ENCODE data around the gene INPP5D. TPM values are rescaled to one million over a fixed set of nuclear protein-coding genes. Genes with fewer than 3 reads are reported as not detected.

The INPP5D gene
- total RNA-seq, 1 donor from 2014 or later, result 3.7 TPM

DNA sequence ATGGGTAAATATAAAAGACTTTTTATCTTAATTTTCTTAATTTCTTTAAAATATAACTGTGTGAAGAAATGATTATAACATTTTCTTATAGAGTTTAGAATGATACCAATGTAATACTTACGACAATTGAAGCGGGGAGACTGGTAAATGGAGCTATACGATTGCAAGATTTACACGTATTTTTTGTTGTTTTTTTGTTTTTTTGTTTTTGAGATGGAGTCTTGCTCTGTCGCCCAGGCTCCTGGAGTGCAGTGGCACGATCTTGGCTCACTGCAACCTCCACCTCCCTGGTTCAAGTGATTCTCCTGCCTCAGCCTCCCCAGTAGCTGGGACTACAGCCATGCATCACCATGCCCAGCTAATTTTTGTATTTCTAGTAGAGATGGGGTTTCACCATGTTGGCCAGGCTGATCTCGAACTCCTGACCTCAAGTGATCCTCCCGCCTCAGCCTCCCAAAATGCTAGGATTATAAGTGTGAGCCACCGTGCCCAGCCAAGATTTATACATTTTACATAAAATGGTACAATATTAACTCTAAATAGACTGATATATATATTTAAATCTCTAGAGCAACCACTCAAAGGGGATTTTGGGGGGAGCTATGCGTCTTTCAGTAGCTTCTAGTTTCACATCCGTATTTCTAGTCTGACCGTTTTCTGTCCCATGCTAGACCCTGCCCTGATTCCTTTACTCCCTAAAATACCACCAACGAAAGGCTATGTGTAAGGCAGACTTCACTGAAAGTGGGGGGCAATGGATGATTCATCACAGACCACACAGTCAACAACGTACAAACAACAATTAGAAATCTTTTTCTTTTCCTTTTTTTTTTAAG lies 163.1 kb downstream of the INPP5D start:
- TF ChIP-seq, protein P1, sequence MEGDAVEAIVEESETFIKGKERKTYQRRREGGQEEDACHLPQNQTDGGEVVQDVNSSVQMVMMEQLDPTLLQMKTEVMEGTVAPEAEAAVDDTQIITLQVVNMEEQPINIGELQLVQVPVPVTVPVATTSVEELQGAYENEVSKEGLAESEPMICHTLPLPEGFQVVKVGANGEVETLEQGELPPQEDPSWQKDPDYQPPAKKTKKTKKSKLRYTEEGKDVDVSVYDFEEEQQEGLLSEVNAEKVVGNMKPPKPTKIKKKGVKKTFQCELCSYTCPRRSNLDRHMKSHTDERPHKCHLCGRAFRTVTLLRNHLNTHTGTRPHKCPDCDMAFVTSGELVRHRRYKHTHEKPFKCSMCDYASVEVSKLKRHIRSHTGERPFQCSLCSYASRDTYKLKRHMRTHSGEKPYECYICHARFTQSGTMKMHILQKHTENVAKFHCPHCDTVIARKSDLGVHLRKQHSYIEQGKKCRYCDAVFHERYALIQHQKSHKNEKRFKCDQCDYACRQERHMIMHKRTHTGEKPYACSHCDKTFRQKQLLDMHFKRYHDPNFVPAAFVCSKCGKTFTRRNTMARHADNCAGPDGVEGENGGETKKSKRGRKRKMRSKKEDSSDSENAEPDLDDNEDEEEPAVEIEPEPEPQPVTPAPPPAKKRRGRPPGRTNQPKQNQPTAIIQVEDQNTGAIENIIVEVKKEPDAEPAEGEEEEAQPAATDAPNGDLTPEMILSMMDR (IDR thresholded peaks at IDR 0.05; ENCODE audit: insufficient read depth, low read length, poor library complexity, severe bottlenecking), result no peak
- Histone ChIP-seq H3K36me3 (ENCODE audit: control insufficient read depth, insufficient read depth, low read length) (no peaks in the 10 kb centered on the region), H3K27me3 (ENCODE audit: control insufficient read depth, insufficient read depth, low read length) (no peaks in the 10 kb centered on the region), H3K4me3 (ENCODE audit: low read depth, low read length) (no peak overlapping the region)
- no peak for DNase-seq (ENCODE audit: low read depth)

DNA sequence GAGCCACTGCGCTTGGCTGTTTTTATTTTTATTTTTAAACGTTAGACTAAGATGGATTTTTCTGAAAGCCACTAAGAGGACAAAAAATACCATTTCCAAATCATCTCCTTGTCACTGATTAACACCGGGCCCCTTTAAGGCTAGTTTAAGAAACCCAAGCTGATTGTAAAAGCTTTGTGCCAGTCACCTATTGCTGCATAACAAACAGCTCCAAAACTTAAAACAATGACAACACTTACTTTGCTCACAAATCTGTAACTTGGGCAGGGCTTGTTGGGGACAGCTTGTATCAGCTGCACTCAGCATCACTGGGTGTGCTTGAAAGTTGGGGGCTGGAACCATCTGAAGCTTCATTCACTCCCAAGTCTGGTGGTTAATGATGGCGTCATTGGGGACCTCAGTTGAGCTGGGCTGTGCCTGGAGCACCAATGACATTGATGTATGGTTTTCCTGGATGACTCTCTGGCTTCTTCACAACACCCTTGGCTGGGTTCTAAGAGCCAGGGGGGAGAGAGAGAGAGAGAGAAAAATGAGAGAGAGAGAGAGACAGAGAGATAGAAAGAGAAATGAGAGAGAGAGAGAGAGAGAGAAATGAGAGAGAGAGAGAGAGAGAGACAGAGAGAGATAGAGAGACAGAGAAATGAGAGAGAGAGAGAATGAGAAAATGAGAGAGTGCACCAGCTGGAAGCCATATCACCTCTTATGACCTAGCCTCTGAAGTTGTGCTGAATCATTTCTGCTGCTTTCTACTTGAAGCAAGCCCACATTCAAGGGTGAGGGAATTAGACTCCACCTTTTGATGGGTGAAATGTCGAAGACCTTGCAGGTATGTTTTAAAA lies 165.3 kb downstream of the INPP5D start:
- Histone ChIP-seq H3K27me3 (ENCODE audit: control insufficient read depth, insufficient read depth, low read length) (no peaks in the 10 kb centered on the region), H3K4me3 (ENCODE audit: low read depth, low read length) (no peak overlapping the region), H3K36me3 (ENCODE audit: control insufficient read depth, insufficient read depth, low read length) (no peaks in the 10 kb centered on the region)
- DNase-seq (ENCODE audit: low read depth), result no peak
- TF ChIP-seq, protein P1 (IDR thresholded peaks at IDR 0.05; ENCODE audit: insufficient read depth, low read length, poor library complexity, severe bottlenecking), result no peak

DNA sequence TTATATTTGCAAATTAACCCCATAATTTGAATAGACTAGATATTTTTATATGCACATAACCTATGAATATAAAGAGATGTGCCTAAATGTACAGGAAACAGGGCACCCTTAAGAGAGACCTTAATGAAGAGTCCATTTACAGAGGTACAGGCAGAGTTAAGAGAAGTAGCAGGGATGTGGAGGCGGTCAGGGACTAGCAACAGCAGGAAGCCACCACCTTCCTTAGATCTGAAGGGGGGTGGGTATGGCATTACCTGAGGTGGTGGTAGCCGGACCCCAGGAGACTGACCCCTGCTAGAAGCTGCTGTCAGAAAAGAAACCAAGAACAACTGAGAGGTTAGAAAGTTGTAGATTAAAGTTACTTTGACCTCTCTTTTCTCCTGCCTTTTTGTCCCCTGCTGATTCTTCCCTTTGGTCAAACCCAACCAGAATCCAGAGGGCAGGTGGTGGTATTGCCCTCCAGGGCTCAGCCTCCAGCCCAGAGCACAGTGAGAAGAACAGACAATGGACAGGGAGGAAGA lies 166.4 kb downstream of the INPP5D start:
- Histone ChIP-seq H3K36me3 (ENCODE audit: control insufficient read depth, insufficient read depth, low read length) (no peaks in the 10 kb centered on the region), H3K4me3 (ENCODE audit: low read depth, low read length) (no peak overlapping the region), H3K27me3 (ENCODE audit: control insufficient read depth, insufficient read depth, low read length) (no peaks in the 10 kb centered on the region)
- no peak for DNase-seq (ENCODE audit: low read depth)
- TF ChIP-seq, protein P1 (IDR thresholded peaks at IDR 0.05; ENCODE audit: insufficient read depth, low read length, poor library complexity, severe bottlenecking), result no peak

DNA sequence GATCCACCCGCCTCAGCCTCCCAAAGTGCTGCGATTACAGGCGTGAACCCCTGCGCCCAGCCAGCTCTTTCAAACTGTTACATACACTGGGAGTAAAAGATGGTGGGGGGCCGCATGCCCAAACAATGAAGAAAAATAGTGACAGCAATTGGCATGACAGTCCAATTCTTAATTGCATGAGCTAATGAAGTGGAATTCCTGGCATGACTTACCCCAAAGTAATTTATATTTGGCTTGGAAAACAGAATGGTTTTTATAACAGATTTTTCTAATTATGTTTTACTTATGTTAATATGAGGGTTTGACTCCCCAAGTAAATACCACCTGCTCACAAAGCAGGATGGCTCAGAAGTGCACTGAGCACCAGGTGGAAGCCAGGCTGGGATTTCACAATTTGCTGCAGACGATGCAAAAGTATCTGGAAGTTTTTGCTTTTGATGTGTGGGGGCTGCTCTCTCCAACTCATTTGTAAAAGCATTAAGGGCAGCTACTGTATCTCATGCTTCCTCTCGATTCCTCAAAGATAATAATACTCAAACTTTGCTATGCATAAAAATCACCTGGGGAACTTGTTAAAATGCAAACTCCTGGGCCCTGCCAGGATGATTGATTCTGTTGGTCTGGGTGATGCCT lies 167.3 kb downstream of the INPP5D start:
- TF ChIP-seq, protein P1 (IDR thresholded peaks at IDR 0.05; ENCODE audit: insufficient read depth, low read length, poor library complexity, severe bottlenecking), result no peak
- Histone ChIP-seq H3K27me3 (ENCODE audit: control insufficient read depth, insufficient read depth, low read length) (no peaks in the 10 kb centered on the region), H3K36me3 (ENCODE audit: control insufficient read depth, insufficient read depth, low read length) (no peaks in the 10 kb centered on the region), H3K4me3 (ENCODE audit: low read depth, low read length) (no peak overlapping the region)
- DNase-seq (ENCODE audit: low read depth), result no peak

DNA sequence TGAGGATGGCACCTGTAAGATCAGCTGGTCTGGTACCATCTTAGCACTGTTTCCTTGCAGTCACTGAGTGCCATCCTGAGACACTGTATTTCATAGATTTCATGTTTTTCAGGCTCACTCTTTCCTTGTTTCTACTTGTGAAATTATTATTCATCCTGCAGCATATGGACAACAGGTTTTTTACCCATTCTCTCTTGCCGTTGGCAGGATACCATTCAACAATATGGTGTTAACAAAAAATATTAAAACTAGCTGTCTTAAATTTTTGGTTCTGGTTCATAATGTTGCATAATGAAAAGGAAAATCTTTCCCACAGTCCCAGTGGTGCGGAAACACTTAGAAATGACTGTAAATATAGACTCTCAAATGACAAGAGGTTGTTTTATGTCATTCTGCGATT lies 168.2 kb downstream of the INPP5D start:
- no peak for DNase-seq (ENCODE audit: low read depth)
- Histone ChIP-seq H3K4me3 (ENCODE audit: low read depth, low read length) (no peak overlapping the region), H3K27me3 (ENCODE audit: control insufficient read depth, insufficient read depth, low read length) (no peaks in the 10 kb centered on the region), H3K36me3 (ENCODE audit: control insufficient read depth, insufficient read depth, low read length) (no peaks in the 10 kb centered on the region)
- TF ChIP-seq, protein P1 (IDR thresholded peaks at IDR 0.05; ENCODE audit: insufficient read depth, low read length, poor library complexity, severe bottlenecking), result no peak
